GM12801 (cell line): Measurements from ENCODE around the gene COMP.

Experiments
- CTCF ChIP-seq: IDR thresholded peaks from one replicate; pipeline ENCODE4 v1.5.1; 2011; ENCODE audit warnings: control low read depth; ENCODE audit not compliant: insufficient read length; ENCODE audit errors: extremely low read depth

COMP gene

GRCh38 chr19:18745012-18745735, 45.9 kb downstream of the COMP start:
- TF ChIP-seq CTCF, result no peak

- no peak for TF ChIP-seq CTCF
These were observed 47.2 kb downstream of the COMP start for GRCh38 chr19:18743784-18744418.

GRCh38 chr19:18742838-18743783, 48.0 kb downstream of the COMP start:
- no peak for TF ChIP-seq CTCF

- TF ChIP-seq CTCF, result no peak
These were observed 48.8 kb downstream of the COMP start for GRCh38 chr19:18742324-18742723.

GRCh38 chr19:18741124-18742121, 49.7 kb downstream of the COMP start:
- no peak for TF ChIP-seq CTCF

GRCh38 chr19:18738961-18739690, 52.0 kb downstream of the COMP start:
- no peak for TF ChIP-seq CTCF
